8988T (cell line): ENCODE data around the gene ALKBH7.
"Not testable (repeated sequence)": the region's sequence is repeated elsewhere in the genome, so short reads cannot be mapped to it uniquely, and the experiment has no call there.

ENCODE experiments used
- DNase-seq: peaks from one replicate; pipeline ENCODE4 v3.0.0; 2011

The ALKBH7 gene

DNA sequence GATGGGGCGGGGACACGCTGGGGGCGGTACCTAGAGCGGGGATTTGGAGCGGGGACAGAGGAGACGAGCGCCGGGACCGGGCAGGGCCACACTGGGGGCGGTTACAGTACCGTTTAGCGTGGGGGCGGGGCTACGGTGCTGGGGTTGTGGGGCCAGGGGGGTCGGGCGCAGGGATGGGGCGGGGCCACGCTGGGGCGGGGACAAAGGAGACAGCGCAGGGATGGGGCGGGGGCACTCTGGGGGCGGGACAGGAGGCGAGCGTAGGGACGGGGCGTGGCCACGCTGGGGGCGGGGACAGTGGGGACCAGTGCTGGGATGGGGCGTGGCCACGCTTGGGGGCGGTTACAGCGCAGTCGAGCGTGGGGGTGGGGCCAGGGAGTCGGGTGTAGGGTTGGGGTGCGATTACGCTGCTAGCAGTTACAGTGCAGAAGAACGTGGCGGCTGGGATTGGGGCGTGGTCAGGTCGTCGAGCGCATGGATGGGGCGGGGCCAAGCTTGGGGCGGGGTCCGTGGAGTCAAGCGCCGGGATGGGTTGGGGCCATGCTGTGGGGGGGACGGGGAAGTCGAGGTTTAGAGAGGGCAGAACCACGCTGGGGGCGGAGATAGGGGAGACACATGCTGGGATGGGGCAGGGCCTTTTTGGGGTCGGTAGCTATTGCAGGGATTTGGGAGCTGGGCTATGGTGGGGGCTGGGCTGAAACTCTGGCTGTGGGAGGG is 660 bp downstream of the ALKBH7 start:
- peak; percentile 76 for DNase-seq

- no peak for DNase-seq
These were observed 1.2 kb downstream of the ALKBH7 start for GRCh38 chr19:6373813-6374108.

DNA sequence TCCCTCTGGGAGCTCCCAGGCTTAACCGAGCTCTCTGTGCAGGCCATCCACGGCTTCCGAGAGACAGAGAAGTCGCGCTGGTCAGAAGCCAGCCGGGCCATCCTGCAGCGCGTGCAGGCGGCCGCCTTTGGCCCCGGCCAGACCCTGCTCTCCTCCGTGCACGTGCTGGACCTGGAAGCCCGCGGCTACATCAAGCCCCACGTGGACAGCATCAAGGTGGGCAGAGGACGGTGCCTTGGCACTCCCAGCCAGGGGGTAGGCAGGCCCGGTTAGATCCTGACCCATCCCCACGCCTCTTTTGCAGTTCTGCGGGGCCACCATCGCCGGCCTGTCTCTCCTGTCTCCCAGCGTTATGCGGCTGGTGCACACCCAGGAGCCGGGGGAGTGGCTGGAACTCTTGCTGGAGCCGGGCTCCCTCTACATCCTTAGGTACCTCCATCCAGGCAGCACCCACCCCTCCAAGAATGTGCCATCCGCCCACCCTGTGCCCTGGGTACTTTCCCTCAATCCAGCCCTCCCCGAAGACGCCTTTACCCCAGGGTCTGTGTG is 1.6 kb downstream of the ALKBH7 start:
- no peak for DNase-seq

- no peak for DNase-seq
These were observed 2.3 kb downstream of the ALKBH7 start for GRCh38 chr19:6374711-6375410.

GRCh38 chr19:6375411-6376010 is 2.9 kb downstream of the ALKBH7 start, which contains the start of gene PSPN:
Gene PSPN, minus strand, starts transcription at chr19:6375933. Its CDS starts 84 bp downstream, at chr19:6375849.
- DNase-seq: no peak

DNA sequence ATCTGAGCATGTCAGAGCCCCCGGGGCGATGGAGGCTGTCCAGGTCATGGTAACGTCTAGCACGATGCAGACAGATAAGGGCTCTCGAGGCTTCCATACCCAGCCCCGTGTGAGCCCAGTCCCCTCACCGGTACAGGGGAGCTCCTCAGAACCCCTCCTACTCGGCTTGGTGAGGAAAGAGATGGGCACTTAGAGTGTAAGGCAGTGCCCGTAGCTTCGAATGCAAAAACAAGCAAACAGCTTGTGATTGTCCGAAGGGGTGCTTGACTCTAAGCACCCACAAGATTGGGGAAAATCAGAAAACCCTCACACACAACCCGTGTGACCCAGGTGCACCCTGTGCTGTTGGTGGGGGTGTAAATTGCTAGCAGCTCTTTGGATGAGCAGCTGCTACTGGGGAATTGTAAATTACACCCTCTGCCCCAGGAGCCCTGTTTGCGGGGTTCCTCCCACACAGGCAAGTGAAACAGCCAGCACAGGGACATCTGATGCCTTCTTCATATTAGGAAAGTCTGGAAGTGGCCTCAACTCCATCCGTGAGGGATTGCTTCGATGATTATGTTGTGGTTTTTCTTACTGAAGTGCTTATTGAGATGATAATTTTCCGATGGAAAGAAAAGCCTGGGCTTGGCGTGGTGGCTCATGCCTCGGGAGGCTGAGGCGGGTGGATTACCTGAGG is 4.1 kb downstream of the ALKBH7 start:
- no peak for DNase-seq

- DNase-seq: no peak
These were observed 5.4 kb downstream of the ALKBH7 start for GRCh38 chr19:6378041-6378440.

- DNase-seq: no peak
These were observed 5.9 kb downstream of the ALKBH7 start for GRCh38 chr19:6378486-6378885.

GRCh38 chr19:6379744-6380143 is 7.2 kb downstream of the ALKBH7 start:
- no peak for DNase-seq

DNA sequence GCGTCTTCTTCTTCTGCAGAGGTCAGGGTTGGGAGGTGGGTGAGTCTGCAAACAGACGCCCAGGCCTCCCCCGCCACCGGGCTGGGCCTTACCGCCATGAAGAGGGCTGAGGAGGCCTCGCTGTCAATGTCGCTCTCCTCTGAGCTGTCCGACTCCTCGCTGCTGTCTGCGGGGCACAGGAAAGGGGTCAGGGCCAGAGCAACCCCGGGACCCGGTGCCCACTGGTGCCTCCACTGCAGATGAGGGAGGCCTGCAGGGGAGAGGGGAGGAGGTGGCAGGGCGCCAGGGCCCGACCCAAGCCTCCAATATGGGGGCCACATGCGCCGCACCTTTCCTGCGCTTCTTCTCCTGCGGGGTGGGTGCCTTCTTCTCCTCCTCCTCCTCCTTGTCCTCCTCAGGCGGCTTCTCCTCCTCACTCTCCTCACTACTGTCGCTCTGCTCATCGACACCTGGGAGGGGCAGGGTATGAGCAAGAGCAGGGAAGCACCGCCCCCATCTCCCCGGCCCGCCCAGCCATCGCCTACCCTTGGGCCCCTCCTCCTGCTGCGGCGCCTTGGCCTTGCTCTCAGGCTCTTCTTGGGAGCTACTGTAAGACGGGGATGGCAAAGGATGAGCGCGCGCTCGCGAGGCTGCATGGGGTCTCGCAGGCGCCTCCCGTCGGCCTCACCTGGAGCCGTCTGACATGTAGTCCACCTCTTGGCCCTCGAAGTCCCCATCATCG is 8.6 kb downstream of the ALKBH7 start:
- no peak for DNase-seq

DNA sequence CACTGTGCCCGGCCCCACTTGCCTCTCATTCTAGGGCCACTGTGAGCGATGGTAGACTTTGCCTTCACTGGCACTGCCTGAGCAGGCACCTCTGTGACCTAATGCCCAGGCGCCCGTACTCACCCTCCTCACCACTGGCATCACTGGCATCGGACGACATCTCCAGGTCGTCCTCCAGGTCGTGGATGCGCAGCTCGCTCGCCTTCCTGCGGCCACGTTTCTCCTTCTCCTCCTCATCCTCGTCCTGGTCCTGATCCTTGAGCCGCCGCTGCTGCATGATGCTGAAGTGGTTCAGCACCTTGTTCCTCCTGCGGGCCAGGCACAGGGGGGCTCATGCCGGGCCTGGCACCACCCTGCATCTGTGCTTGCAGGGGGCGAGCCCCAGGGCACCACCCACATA is 10.6 kb downstream of the ALKBH7 start:
- DNase-seq: no peak

- DNase-seq: no peak
These were observed 11.8 kb downstream of the ALKBH7 start for GRCh38 chr19:6384381-6384780.

DNA sequence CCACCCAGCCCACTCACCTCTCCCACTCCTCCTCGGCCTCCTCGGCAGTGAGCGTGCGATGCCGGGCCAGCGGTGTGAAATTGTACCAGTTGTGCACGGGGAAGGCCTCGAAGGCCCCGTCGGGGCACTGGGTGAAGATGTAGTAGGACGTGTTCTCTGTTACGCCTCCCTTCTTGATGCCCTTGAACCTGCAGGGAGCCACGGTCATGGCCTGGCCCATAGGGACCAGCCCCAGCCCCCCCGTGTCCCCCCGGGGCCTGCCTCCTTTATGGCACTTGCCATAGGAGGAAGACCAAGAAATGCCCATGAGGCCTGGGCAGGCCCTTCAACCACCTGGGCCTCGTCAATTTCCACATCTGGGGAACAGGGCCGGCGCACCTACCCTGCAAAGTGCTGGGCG is 14.8 kb downstream of the ALKBH7 start:
- no peak for DNase-seq

GRCh38 chr19:6392221-6393073 is 19.9 kb downstream of the ALKBH7 start:
- no peak for DNase-seq

- peak; percentile 86 for DNase-seq
These were observed 20.7 kb downstream of the ALKBH7 start, which contains the start of gene GTF2F1 for GRCh38 chr19:6393074-6393982. Gene GTF2F1, minus strand, starts transcription at chr19:6393164. Its CDS starts 169 bp downstream, at chr19:6392995.

GRCh38 chr19:6393983-6394412 is 21.4 kb downstream of the ALKBH7 start:
- no peak for DNase-seq

GRCh38 chr19:6394831-6395230 is 22.2 kb downstream of the ALKBH7 start:
- no peak for DNase-seq

- no peak for DNase-seq
These were observed 23.7 kb downstream of the ALKBH7 start for GRCh38 chr19:6396305-6396704.

GRCh38 chr19:6400062-6400944 is 27.7 kb downstream of the ALKBH7 start:
- not testable (repeated sequence) for DNase-seq
